HG02610 (cell line): Measurements from ENCODE around the gene GPR27.

Experiments
- ATAC-seq: cut with Tn5 transposase; IDR thresholded peaks from one replicate; pipeline ENCODE4 v1.9.1; 2021; ENCODE audit warnings: mild to moderate bottlenecking, moderate library complexity; ENCODE audit not compliant: unreplicated experiment

GPR27 gene

GRCh38 chr3:71753701-71754609, at the start of gene GPR27:
GPR27 (plus strand) TSS chr3:71753855; CDS start chr3:71754050, 195 bp downstream.
- no peak for ATAC-seq

- ATAC-seq, result no peak
Measured at GRCh38 chr3:71704915-71705314, 48.7 kb upstream of the GPR27 start.

- ATAC-seq, result no peak
Measured at GRCh38 chr3:71705681-71706080, 48.0 kb upstream of the GPR27 start.

- ATAC-seq, result no peak
Measured at GRCh38 chr3:71707595-71707994, 46.1 kb upstream of the GPR27 start.

- ATAC-seq, result no peak
Measured at GRCh38 chr3:71708476-71709105, 45.1 kb upstream of the GPR27 start.

- ATAC-seq, result no peak
Measured at GRCh38 chr3:71709908-71710511, 43.6 kb upstream of the GPR27 start.

- ATAC-seq, result peak; percentile 62
Measured at GRCh38 chr3:71710906-71711494, 42.7 kb upstream of the GPR27 start.

- no peak for ATAC-seq
Measured at GRCh38 chr3:71713041-71713440, 40.6 kb upstream of the GPR27 start.

- no peak for ATAC-seq
Measured at GRCh38 chr3:71714595-71714994, 39.1 kb upstream of the GPR27 start.

- ATAC-seq, result no peak
Measured at GRCh38 chr3:71718072-71718471, 35.6 kb upstream of the GPR27 start.

GRCh38 chr3:71721002-71721401, 32.7 kb upstream of the GPR27 start:
- no peak for ATAC-seq

GRCh38 chr3:71721651-71722157, 32.0 kb upstream of the GPR27 start:
- no peak for ATAC-seq

- no peak for ATAC-seq
Measured at GRCh38 chr3:71722693-71723092, 31.0 kb upstream of the GPR27 start.

- ATAC-seq, result peak; percentile 66
Measured at GRCh38 chr3:71723452-71724170, 30.0 kb upstream of the GPR27 start.

- no peak for ATAC-seq
Measured at GRCh38 chr3:71724171-71724453, 29.5 kb upstream of the GPR27 start.

GRCh38 chr3:71724584-71725270, 28.9 kb upstream of the GPR27 start:
- ATAC-seq, result peak; percentile 36

GRCh38 chr3:71725271-71725991, 28.2 kb upstream of the GPR27 start, which contains the start of gene EIF4E3:
EIF4E3 (minus strand) TSS chr3:71725402; CDS start chr3:71725367, 35 bp downstream.
- peak; percentile 57 for ATAC-seq

- ATAC-seq, result no peak
Measured at GRCh38 chr3:71726146-71726545, 27.5 kb upstream of the GPR27 start.

- no peak for ATAC-seq
Measured at GRCh38 chr3:71728632-71729342, 24.9 kb upstream of the GPR27 start.
